A673 (cell line): ENCODE results near the gene TNFAIP8. TPM values are rescaled to one million over a fixed set of nuclear protein-coding genes. Genes with fewer than 3 reads are reported as not detected.

Source experiments
- BruUV-seq: library from RNA; stranded (reverse); fragments of 400-500 nt; replicated peaks from 2 replicates; lab custom pipeline; 2021; lab: Mats Ljungman, UMichigan
- CTCF ChIA-PET: fragments of 300-600 bp; sonication (Branson Sonifier 250); formaldehyde crosslinking; loops from one replicate; lab custom pipeline; 2022; ENCODE audit warnings: antibody characterized with exemption; lab: Charles Lee
- POLR2A ChIA-PET: fragments of 300-600 bp; sonication (Branson Sonifier 250); formaldehyde crosslinking; loops from one replicate; lab custom pipeline; 2022; ENCODE audit warnings: antibody characterized with exemption; ENCODE audit not compliant: low non-redundant PET; lab: Charles Lee
- DNase-seq: peaks from one replicate; pipeline ENCODE4 v3.0.0-alpha.2; 2015; ENCODE audit warnings: low spot score
- H3K27ac ChIP-seq: fragments of 200-600 bp; sonication (generic); 2 replicates; pipeline ENCODE4 v1.5.1; 2016; ENCODE audit warnings: mixed run types, low read depth, mild to moderate bottlenecking, mixed read lengths, antibody characterized with exemption, low read length; ENCODE audit not compliant: poor library complexity, severe bottlenecking
- H3K27me3 ChIP-seq: fragments of 200-600 bp; sonication (generic); replicated peaks from 2 replicates; pipeline ENCODE4 v1.6.1; 2017; ENCODE audit warnings: mixed run types, low read depth, mild to moderate bottlenecking, mixed read lengths, antibody characterized with exemption, low read length; ENCODE audit not compliant: insufficient read depth, poor library complexity
- H3K36me3 ChIP-seq: fragments of 200-600 bp; sonication (generic); 2 replicates; pipeline ENCODE4 v1.6.1; 2016; ENCODE audit warnings: mixed run types, mild to moderate bottlenecking, mixed read lengths, antibody characterized with exemption, low read length; ENCODE audit not compliant: insufficient read depth, poor library complexity, severe bottlenecking
- H3K4me1 ChIP-seq: fragments of 200-600 bp; sonication (generic); 2 replicates; pipeline ENCODE4 v1.6.1; 2017; ENCODE audit warnings: mixed run types, mild to moderate bottlenecking, mixed read lengths, antibody characterized with exemption, low read length; ENCODE audit not compliant: insufficient read depth, poor library complexity, severe bottlenecking
- H3K4me3 ChIP-seq: fragments of 200-600 bp; sonication (generic); 2 replicates; pipeline ENCODE4 v1.5.1; 2016; ENCODE audit warnings: low read depth, mixed run types, mild to moderate bottlenecking, mixed read lengths, low read length; ENCODE audit not compliant: poor library complexity, severe bottlenecking
- H3K9me3 ChIP-seq: fragments of 200-600 bp; sonication (generic); 2 replicates; pipeline ENCODE4 v1.6.1; 2016; ENCODE audit warnings: mixed run types, low read depth, mild to moderate bottlenecking, mixed read lengths, antibody characterized with exemption, low read length; ENCODE audit not compliant: poor library complexity, severe bottlenecking
- CTCF ChIP-seq: fragments of 300-800, 200-600 bp; sonication (generic); conservative IDR thresholded peaks from 2 replicates; pipeline ENCODE4 v1.5.1; 2017; ENCODE audit warnings: low read depth, mild to moderate bottlenecking, antibody characterized with exemption, low read length, moderate library complexity, mixed read lengths
- EZH2 ChIP-seq: fragments of 200-600 bp; sonication (generic); IDR thresholded peaks from 2 replicates; pipeline ENCODE4 v1.6.1; 2017; ENCODE audit warnings: borderline replicate concordance, low read depth, mild to moderate bottlenecking, mixed read lengths, antibody characterized with exemption, low read length; ENCODE audit not compliant: poor library complexity, severe bottlenecking
- intact Hi-C: fragments of 100-400 bp; cut with micrococcal nuclease; formaldehyde crosslinking; loops from one replicate; pipeline ENCODE4 v1.10.0; 2022; ENCODE audit not compliant: unreplicated experiment
- total RNA-seq: library from RNA; stranded (reverse); gene quantifications from 2 replicates; pipeline ENCODE4 v1.2.3, GENCODE V29; 2021

TNFAIP8 gene
- total RNA-seq, 1 experiment from 2014 or later, result 6.8 TPM

GRCh38 chr5:119359737-119360413, 4.1 kb downstream of the TNFAIP8 start:
- DNase-seq, result no peak
- ChIA-PET CTCF (no interaction called here), POLR2A (no interaction called here)
- H3K9me3 ChIP-seq, result no peaks in the 10 kb centered on the region
- H3K27me3 ChIP-seq, result no peaks in the 10 kb centered on the region
- no peaks in the 10 kb centered on the region for H3K36me3 ChIP-seq
- intact Hi-C loops, result no loop called here
- no TSS peak for BruUV-seq
- H3K4me1 ChIP-seq, result peaks cover 42% of the 10 kb centered on the region
- H3K27ac ChIP-seq, result no peak overlapping the region
- TF ChIP-seq CTCF (no peak), EZH2 (no peak)
- H3K4me3 ChIP-seq, result no peak overlapping the region

- no TSS peak for BruUV-seq
- POLR2A ChIA-PET, result interaction anchor here (0.6 kb wide), 1 partner anchor 1924 kb away, joined by 12 read pairs; no protein-coding TSS in a partner anchor
- intact Hi-C loops, result no loop called here
- Histone ChIP-seq H3K4me3 (no peak overlapping the region), H3K27ac (no peak overlapping the region), H3K4me1 (peaks cover 44% of the 10 kb centered on the region), H3K27me3 (no peaks in the 10 kb centered on the region), H3K9me3 (no peaks in the 10 kb centered on the region), H3K36me3 (no peaks in the 10 kb centered on the region)
- DNase-seq, result no peak
- TF ChIP-seq EZH2 (no peak), CTCF (no peak)
- CTCF ChIA-PET, result no interaction called here
Observed at GRCh38 chr5:119360905-119361593, 5.2 kb downstream of the TNFAIP8 start.

GRCh38 chr5:119361594-119362125, 5.8 kb downstream of the TNFAIP8 start:
- H3K4me1 ChIP-seq, result peaks cover 43% of the 10 kb centered on the region
- TF ChIP-seq EZH2, result no peak
- no peak for TF ChIP-seq CTCF
- H3K27ac ChIP-seq, result no peak overlapping the region
- POLR2A ChIA-PET, result interaction anchor here (0.6 kb wide), 1 partner anchor 1924 kb away, joined by 12 read pairs; no protein-coding TSS in a partner anchor
- no peaks in the 10 kb centered on the region for H3K27me3 ChIP-seq
- no peak overlapping the region for H3K4me3 ChIP-seq
- no TSS peak for BruUV-seq
- no peaks in the 10 kb centered on the region for H3K36me3 ChIP-seq
- intact Hi-C loops, result no loop called here
- no peaks in the 10 kb centered on the region for H3K9me3 ChIP-seq
- CTCF ChIA-PET, result no interaction called here
- DNase-seq, result no peak
